Measurements from ENCODE around the gene UBL3.

The UBL3 gene

GRCh38 chr13:29791997-29792780 lies 58.2 kb downstream of the UBL3 start:
- Histone ChIP-seq H3K36me3 (ENCODE audit: insufficient read depth, low read length) (no peaks in the 10 kb centered on the region), H3K27me3 (ENCODE audit: insufficient read depth, low read length) (no peaks in the 10 kb centered on the region), H3K4me1 (ENCODE audit: insufficient read depth, low read length) (peaks cover 7% of the 10 kb centered on the region), H3K9me3 (ENCODE audit: low read length) (no peaks in the 10 kb centered on the region), H3K4me3 (ENCODE audit: low read length) (no peak overlapping the region), H2AFZ (ENCODE audit: low read depth, low read length) (no peak overlapping the region)

- Histone ChIP-seq H3K36me3 (ENCODE audit: insufficient read depth, low read length) (no peaks in the 10 kb centered on the region), H3K9me3 (ENCODE audit: low read length) (no peaks in the 10 kb centered on the region), H3K4me1 (ENCODE audit: insufficient read depth, low read length) (peaks cover 7% of the 10 kb centered on the region), H2AFZ (ENCODE audit: low read depth, low read length) (no peak overlapping the region), H3K27me3 (ENCODE audit: insufficient read depth, low read length) (no peaks in the 10 kb centered on the region), H3K4me3 (ENCODE audit: low read length) (no peak overlapping the region)
These were observed 58.9 kb downstream of the UBL3 start for GRCh38 chr13:29791508-29791907.

DNA sequence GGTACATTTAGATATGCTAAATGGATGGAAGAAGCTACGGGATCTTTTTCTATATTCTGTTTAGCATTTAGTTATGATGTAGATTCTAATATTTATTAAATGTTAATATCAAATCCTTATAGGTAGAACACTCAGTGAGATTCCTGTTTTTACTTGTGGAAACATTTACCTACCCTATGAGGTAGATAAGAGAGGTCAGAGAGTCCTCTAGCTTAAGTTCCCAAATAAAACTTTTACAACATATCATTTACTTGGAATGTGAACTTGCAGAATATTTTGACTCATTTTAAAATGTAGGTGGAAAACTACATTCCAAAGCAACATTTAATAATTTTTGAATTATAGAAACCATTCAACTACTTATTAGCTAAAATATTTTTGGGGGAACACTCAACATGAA lies 63.7 kb downstream of the UBL3 start:
- no peak overlapping the region for H2AFZ ChIP-seq (ENCODE audit: low read depth, low read length)
- no peaks in the 10 kb centered on the region for H3K27me3 ChIP-seq (ENCODE audit: insufficient read depth, low read length)
- H3K36me3 ChIP-seq (ENCODE audit: insufficient read depth, low read length), result no peaks in the 10 kb centered on the region
- H3K4me3 ChIP-seq (ENCODE audit: low read length), result no peak overlapping the region
- no peaks in the 10 kb centered on the region for H3K9me3 ChIP-seq (ENCODE audit: low read length)
- H3K4me1 ChIP-seq (ENCODE audit: insufficient read depth, low read length), result no peaks in the 10 kb centered on the region

- H3K4me1 ChIP-seq (ENCODE audit: insufficient read depth, low read length), result no peaks in the 10 kb centered on the region
- no peaks in the 10 kb centered on the region for H3K36me3 ChIP-seq (ENCODE audit: insufficient read depth, low read length)
- no peak overlapping the region for H3K4me3 ChIP-seq (ENCODE audit: low read length)
- H3K27me3 ChIP-seq (ENCODE audit: insufficient read depth, low read length), result no peaks in the 10 kb centered on the region
- no peaks in the 10 kb centered on the region for H3K9me3 ChIP-seq (ENCODE audit: low read length)
- H2AFZ ChIP-seq (ENCODE audit: low read depth, low read length), result no peak overlapping the region
These were observed 64.4 kb downstream of the UBL3 start for GRCh38 chr13:29785978-29786377.

DNA sequence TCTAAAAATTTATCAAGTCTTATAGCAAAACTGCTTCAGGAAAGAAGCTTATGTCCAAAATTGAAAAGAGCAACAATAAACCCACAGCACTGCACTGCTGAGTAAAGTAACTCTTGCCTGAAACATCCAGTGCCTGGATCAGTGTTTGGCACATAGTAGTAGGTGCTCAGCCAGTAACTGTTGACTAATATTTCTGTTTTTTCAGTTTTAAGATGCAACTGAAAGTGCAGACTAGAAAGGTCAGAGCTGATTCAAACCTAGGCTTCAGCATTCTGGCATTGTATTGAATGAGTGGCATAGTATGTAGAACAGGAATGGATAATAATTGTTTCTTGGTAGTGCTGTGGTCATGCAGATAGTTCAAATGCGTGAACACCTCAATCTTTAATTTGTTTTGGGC lies 67.6 kb downstream of the UBL3 start:
- Histone ChIP-seq H3K9me3 (ENCODE audit: low read length) (no peaks in the 10 kb centered on the region), H3K27me3 (ENCODE audit: insufficient read depth, low read length) (no peaks in the 10 kb centered on the region), H3K36me3 (ENCODE audit: insufficient read depth, low read length) (no peaks in the 10 kb centered on the region), H3K4me1 (ENCODE audit: insufficient read depth, low read length) (no peaks in the 10 kb centered on the region), H3K4me3 (ENCODE audit: low read length) (no peak overlapping the region), H2AFZ (ENCODE audit: low read depth, low read length) (no peak overlapping the region)

DNA sequence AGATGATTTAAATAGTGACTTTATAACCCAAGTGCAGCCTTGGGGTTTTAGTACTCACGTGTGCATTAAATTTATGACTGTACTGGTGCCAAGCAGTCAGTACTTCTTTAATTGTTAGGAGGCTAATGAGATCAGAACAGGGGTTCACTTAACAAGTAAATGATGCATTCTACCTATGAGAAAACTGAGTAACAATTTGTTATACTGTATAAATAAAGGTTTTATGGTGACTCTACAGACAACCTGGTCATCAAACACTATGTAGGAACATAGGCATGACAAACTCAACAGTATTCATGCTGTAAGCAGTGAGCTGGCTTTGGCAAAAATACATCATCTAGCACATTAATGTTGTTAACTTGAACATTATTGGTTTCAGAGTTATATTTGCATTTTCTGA lies 75.6 kb downstream of the UBL3 start:
- H3K4me1 ChIP-seq (ENCODE audit: insufficient read depth, low read length), result no peaks in the 10 kb centered on the region
- H3K4me3 ChIP-seq (ENCODE audit: low read length), result no peak overlapping the region
- H3K9me3 ChIP-seq (ENCODE audit: low read length), result no peaks in the 10 kb centered on the region
- H2AFZ ChIP-seq (ENCODE audit: low read depth, low read length), result no peak overlapping the region
- no peaks in the 10 kb centered on the region for H3K36me3 ChIP-seq (ENCODE audit: insufficient read depth, low read length)
- H3K27me3 ChIP-seq (ENCODE audit: insufficient read depth, low read length), result no peaks in the 10 kb centered on the region

DNA sequence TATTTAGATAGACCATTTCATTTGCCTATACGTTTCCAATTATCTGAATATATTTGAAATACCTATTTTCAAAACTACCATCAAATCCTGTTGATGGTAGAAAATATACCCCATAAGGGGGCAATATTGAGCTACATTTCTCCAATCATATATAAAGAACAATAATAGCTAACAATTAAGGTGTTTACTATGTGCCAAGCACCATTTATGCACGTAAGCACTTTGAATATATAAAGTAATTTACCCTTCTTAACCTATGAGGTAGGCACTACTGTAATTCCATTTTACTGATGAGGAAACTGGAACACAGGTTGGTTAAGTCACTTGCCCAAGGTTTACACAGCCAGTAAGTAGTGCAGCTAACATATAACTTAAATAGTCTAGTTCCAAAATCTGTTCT lies 79.2 kb downstream of the UBL3 start:
- Histone ChIP-seq H3K27me3 (ENCODE audit: insufficient read depth, low read length) (no peaks in the 10 kb centered on the region), H3K4me3 (ENCODE audit: low read length) (no peak overlapping the region), H2AFZ (ENCODE audit: low read depth, low read length) (no peak overlapping the region), H3K4me1 (ENCODE audit: insufficient read depth, low read length) (no peaks in the 10 kb centered on the region), H3K9me3 (ENCODE audit: low read length) (no peaks in the 10 kb centered on the region), H3K36me3 (ENCODE audit: insufficient read depth, low read length) (peaks cover 18% of the 10 kb centered on the region)

DNA sequence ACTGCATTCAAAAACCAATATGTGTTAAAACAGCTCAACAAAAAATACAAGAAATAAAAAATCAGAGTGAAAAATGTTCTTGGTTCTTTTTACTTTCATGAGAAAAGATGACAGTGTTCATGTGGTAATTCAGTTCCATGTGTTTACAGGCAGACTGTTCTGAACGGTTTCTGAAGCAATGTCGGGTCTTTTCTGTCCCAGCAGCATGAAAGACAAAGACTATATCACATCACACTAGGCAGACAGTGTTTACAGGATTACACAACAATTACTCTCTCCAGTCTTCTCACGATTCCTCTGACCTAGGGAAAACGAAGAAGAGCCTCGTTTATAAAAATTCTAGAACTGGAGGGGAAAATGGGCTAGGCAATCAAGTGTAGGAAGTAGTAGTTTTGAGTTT lies 83.4 kb downstream of the UBL3 start:
- Histone ChIP-seq H3K4me1 (ENCODE audit: insufficient read depth, low read length) (no peaks in the 10 kb centered on the region), H3K9me3 (ENCODE audit: low read length) (no peaks in the 10 kb centered on the region), H3K27me3 (ENCODE audit: insufficient read depth, low read length) (no peaks in the 10 kb centered on the region), H3K36me3 (ENCODE audit: insufficient read depth, low read length) (peaks cover 18% of the 10 kb centered on the region), H2AFZ (ENCODE audit: low read depth, low read length) (no peak overlapping the region), H3K4me3 (ENCODE audit: low read length) (no peak overlapping the region)

GRCh38 chr13:29763436-29764180 lies 86.8 kb downstream of the UBL3 start:
- Histone ChIP-seq H3K27me3 (ENCODE audit: insufficient read depth, low read length) (no peaks in the 10 kb centered on the region), H3K9me3 (ENCODE audit: low read length) (no peaks in the 10 kb centered on the region), H3K4me3 (ENCODE audit: low read length) (no peak overlapping the region), H3K36me3 (ENCODE audit: insufficient read depth, low read length) (peaks cover 13% of the 10 kb centered on the region), H2AFZ (ENCODE audit: low read depth, low read length) (no peak overlapping the region), H3K4me1 (ENCODE audit: insufficient read depth, low read length) (no peaks in the 10 kb centered on the region)

DNA sequence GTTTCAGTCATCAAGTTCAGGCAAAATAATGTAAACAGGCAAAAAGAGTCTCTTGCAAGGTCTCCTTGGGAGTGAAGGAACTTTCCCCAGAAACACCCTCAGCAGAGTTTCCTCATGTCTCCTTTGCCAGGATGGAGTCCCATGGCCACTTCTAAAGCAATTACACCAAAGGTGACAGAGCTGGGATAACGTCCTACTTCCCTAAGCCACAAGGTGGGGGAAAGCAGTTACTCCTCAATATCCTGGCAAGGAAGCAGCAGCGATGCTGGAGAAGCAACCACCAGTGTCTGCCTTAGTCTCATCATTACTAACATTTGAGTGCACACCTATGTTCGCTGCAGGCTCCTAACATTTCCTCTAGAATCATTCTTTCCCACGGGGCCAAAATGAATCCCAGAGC lies 88.6 kb downstream of the UBL3 start:
- Histone ChIP-seq H3K9me3 (ENCODE audit: low read length) (no peaks in the 10 kb centered on the region), H2AFZ (ENCODE audit: low read depth, low read length) (no peak overlapping the region), H3K36me3 (ENCODE audit: insufficient read depth, low read length) (peaks cover 6% of the 10 kb centered on the region), H3K27me3 (ENCODE audit: insufficient read depth, low read length) (no peaks in the 10 kb centered on the region), H3K4me3 (ENCODE audit: low read length) (no peak overlapping the region), H3K4me1 (ENCODE audit: insufficient read depth, low read length) (no peaks in the 10 kb centered on the region)

DNA sequence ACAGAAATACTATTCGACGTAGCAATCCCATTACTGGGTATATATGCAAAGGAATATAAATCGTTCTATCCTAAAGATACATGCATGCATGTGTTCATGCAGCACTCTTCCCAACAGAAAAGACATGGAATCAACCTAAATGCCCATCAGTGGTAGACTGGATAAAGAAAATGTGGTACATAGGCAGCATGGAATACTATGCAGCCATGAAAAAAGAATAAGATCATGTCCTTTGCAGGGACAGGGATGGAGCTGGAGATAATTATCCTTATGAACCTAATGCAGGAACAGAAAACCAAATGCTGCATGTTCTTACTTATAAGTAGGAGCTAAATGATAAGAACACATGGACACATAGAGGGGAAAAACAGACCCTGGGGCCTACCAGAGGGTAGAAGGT lies 89.3 kb downstream of the UBL3 start:
- H3K4me1 ChIP-seq (ENCODE audit: insufficient read depth, low read length), result no peaks in the 10 kb centered on the region
- no peaks in the 10 kb centered on the region for H3K27me3 ChIP-seq (ENCODE audit: insufficient read depth, low read length)
- no peaks in the 10 kb centered on the region for H3K36me3 ChIP-seq (ENCODE audit: insufficient read depth, low read length)
- H3K4me3 ChIP-seq (ENCODE audit: low read length), result no peak overlapping the region
- H3K9me3 ChIP-seq (ENCODE audit: low read length), result no peaks in the 10 kb centered on the region
- H2AFZ ChIP-seq (ENCODE audit: low read depth, low read length), result no peak overlapping the region

DNA sequence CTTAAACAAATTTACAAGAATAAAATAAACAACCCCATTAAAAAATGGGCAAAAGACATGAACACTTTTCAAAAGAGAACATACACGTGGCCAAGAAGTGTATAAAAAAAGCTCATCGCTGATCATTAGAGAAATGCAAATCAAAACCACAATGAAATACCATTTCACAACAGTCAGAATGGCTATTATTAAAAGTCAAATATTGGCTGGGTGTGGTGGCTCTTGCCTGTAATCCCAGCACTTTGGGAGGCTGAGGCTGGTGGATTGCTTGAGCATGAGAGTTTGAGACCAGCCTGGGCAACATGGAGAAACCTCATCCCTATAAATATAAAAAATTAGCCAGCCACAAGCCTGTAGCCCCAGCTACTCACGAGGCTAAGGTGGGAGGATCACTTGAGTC lies 89.9 kb downstream of the UBL3 start:
- Histone ChIP-seq H3K9me3 (ENCODE audit: low read length) (no peaks in the 10 kb centered on the region), H3K4me1 (ENCODE audit: insufficient read depth, low read length) (no peaks in the 10 kb centered on the region), H3K36me3 (ENCODE audit: insufficient read depth, low read length) (no peaks in the 10 kb centered on the region), H3K27me3 (ENCODE audit: insufficient read depth, low read length) (no peaks in the 10 kb centered on the region), H3K4me3 (ENCODE audit: low read length) (no peak overlapping the region), H2AFZ (ENCODE audit: low read depth, low read length) (no peak overlapping the region)

DNA sequence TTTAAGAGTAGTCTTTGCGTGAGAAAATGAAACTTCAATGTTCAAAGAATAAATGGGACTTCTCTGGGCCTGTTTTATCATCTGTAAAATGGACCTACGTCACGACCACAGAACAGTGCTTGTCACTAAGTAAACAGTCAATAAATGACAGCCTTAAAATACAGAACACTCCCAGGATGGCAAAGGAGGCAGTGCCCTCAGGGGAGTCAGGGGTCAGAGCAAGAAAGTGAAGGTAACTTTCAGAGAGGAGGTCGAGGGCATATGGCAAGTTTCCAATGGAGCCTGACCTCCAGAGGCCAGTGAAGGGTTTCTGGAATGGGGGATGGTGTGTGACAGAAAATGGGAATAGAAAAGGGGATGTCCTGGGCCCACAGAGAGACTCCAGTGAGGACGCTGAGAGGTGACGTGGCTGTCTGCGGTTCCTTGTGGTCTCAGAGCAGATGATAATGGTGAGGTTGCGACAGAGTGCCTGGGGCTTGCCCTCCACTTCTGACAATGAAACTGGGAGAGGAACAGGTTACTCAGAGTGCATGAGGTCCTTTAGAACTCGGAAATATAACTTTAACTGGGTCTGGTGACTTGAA lies 91.8 kb downstream of the UBL3 start:
- Histone ChIP-seq H3K4me3 (ENCODE audit: low read length) (no peak overlapping the region), H3K9me3 (ENCODE audit: low read length) (no peaks in the 10 kb centered on the region), H2AFZ (ENCODE audit: low read depth, low read length) (no peak overlapping the region), H3K27me3 (ENCODE audit: insufficient read depth, low read length) (no peaks in the 10 kb centered on the region), H3K4me1 (ENCODE audit: insufficient read depth, low read length) (peaks cover 3% of the 10 kb centered on the region), H3K36me3 (ENCODE audit: insufficient read depth, low read length) (no peaks in the 10 kb centered on the region)
